ENCODE measurements around the gene PLEKHA3.

PLEKHA3 gene

GRCh38 chr2:178506949-178507348 is 26.7 kb downstream of the PLEKHA3 start:
- DNase-seq (ENCODE audit: low read depth), result no peak
- no peak overlapping the region for H3K4me3 ChIP-seq (ENCODE audit: control insufficient read depth, low read depth, low read length)
- TF ChIP-seq CTCF (conservative IDR thresholded peaks at IDR 0.05; ENCODE audit: control insufficient read depth, insufficient read depth, low read depth, low read length), result no peak

GRCh38 chr2:178508646-178509045 is 28.4 kb downstream of the PLEKHA3 start:
- no peak for TF ChIP-seq CTCF (conservative IDR thresholded peaks at IDR 0.05; ENCODE audit: control insufficient read depth, insufficient read depth, low read depth, low read length)
- H3K4me3 ChIP-seq (ENCODE audit: control insufficient read depth, low read depth, low read length), result no peak overlapping the region

GRCh38 chr2:178510384-178510783 is 30.1 kb downstream of the PLEKHA3 start:
- TF ChIP-seq CTCF (conservative IDR thresholded peaks at IDR 0.05; ENCODE audit: control insufficient read depth, insufficient read depth, low read depth, low read length), result no peak
- no peak overlapping the region for H3K4me3 ChIP-seq (ENCODE audit: control insufficient read depth, low read depth, low read length)
- DNase-seq (ENCODE audit: low read depth), result no peak

More at GRCh38 chr2:178508646-178509045, 28.4 kb downstream of the PLEKHA3 start:
- no peak for DNase-seq (ENCODE audit: low read depth)

GRCh38 chr2:178512484-178512883 is 32.2 kb downstream of the PLEKHA3 start:
- no peak overlapping the region for H3K4me3 ChIP-seq (ENCODE audit: control insufficient read depth, low read depth, low read length)
- TF ChIP-seq CTCF (conservative IDR thresholded peaks at IDR 0.05; ENCODE audit: control insufficient read depth, insufficient read depth, low read depth, low read length), result no peak
- DNase-seq (ENCODE audit: low read depth), result peak; percentile 71

- peak; percentile 54 for DNase-seq (ENCODE audit: low read depth)
- TF ChIP-seq CTCF (conservative IDR thresholded peaks at IDR 0.05; ENCODE audit: control insufficient read depth, insufficient read depth, low read depth, low read length), result no peak
- no peak overlapping the region for H3K4me3 ChIP-seq (ENCODE audit: control insufficient read depth, low read depth, low read length)
These were observed 33.6 kb downstream of the PLEKHA3 start for GRCh38 chr2:178513876-178514275.

GRCh38 chr2:178514664-178515063 is 34.4 kb downstream of the PLEKHA3 start:
- TF ChIP-seq CTCF (conservative IDR thresholded peaks at IDR 0.05; ENCODE audit: control insufficient read depth, insufficient read depth, low read depth, low read length), result no peak
- peak; percentile 88 for DNase-seq (ENCODE audit: low read depth)
- no peak overlapping the region for H3K4me3 ChIP-seq (ENCODE audit: control insufficient read depth, low read depth, low read length)

GRCh38 chr2:178517496-178517895 is 37.2 kb downstream of the PLEKHA3 start:
- no peak for TF ChIP-seq CTCF (conservative IDR thresholded peaks at IDR 0.05; ENCODE audit: control insufficient read depth, insufficient read depth, low read depth, low read length)
- H3K4me3 ChIP-seq (ENCODE audit: control insufficient read depth, low read depth, low read length), result no peak overlapping the region
- peak; percentile 31 for DNase-seq (ENCODE audit: low read depth)
